Left colon (tissue), 2 donors: ENCODE measurements around the gene SYNE3. TPM values are rescaled to one million over a fixed set of nuclear protein-coding genes. Genes with fewer than 3 reads are reported as not detected.
"Not testable (repeated sequence)": the region's sequence is repeated elsewhere in the genome, so short reads cannot be mapped to it uniquely, and the experiment has no call there.

Source experiments
- ATAC-seq: fragments of 200-7000 bp; cut with Tn5 transposase; one replicate; pipeline ENCODE4 v1.9.1; 2020; ENCODE audit warnings: mild to moderate bottlenecking, moderate library complexity
- DNase-seq, 2 donors: peaks; one replicate each; pipeline ENCODE4 v3.0.0-alpha.2; 2020
- intact Hi-C, 2 donors: fragments of 100-400 bp; cut with DNase I in 1 of 2; cut with micrococcal nuclease in 1 of 2; formaldehyde crosslinking; loops; one replicate each; pipeline versions ENCODE4 v1.11.2 to v1.14.0; 2022; cut with DNase I, micrococcal nuclease
- total RNA-seq, 2 donors: library from RNA; stranded (reverse); fragmentation: NEBNext Ultra II Directional; extraction: Animal tissue kit (Norgen Biotek cat#: 25700); gene quantifications; one replicate each; pipeline ENCODE4 v1.2.1, GENCODE V29; 2021
- donor health status: DM: no; HTN: no; CAD: no.
- donor health status: DM: yes; HTN: yes; CAD: no.

Gene SYNE3
- total RNA-seq, 2 donors from 2014 or later, result 11.6 to 12.1 TPM

- DNase-seq (no peak), ATAC-seq (no peak)
- intact Hi-C loops, result no loop called here
Observed at GRCh38 chr14:95513291-95513690, 3.2 kb downstream of the SYNE3 start.

- DNase-seq, result no peak
- intact Hi-C loops, result no loop called here
- ATAC-seq, result no peak
Observed at GRCh38 chr14:95511687-95512086, 4.8 kb downstream of the SYNE3 start.

- intact Hi-C loops, result no loop called here
- ATAC-seq (no peak), DNase-seq (no peak)
Observed at GRCh38 chr14:95510804-95511203, 5.6 kb downstream of the SYNE3 start.

GRCh38 chr14:95510344-95510743 is 6.1 kb downstream of the SYNE3 start:
- ATAC-seq, DNase-seq, intact Hi-C loops: not testable (repeated sequence)

DNA sequence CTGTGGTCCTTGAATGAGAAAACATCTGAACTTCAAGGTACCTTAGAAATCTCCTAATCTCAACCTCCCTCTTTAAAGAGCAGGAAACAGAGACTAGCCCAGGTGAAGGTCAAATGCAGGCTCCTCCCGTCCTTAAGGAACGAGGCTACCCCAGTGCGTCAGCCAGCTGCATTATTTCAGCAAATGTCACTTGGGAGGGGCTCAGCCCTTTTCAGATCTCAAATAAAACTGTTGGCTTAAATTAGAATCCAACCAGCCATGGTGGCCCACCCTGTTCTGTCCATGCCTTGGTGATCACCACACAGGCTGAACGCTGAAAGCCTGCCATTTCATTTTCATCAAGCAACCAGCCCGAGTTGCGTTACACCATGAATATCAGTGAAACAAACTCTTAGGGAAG is 7.0 kb downstream of the SYNE3 start:
- ATAC-seq (no peak), DNase-seq (no peak)
- intact Hi-C loops, result no loop called here

DNA sequence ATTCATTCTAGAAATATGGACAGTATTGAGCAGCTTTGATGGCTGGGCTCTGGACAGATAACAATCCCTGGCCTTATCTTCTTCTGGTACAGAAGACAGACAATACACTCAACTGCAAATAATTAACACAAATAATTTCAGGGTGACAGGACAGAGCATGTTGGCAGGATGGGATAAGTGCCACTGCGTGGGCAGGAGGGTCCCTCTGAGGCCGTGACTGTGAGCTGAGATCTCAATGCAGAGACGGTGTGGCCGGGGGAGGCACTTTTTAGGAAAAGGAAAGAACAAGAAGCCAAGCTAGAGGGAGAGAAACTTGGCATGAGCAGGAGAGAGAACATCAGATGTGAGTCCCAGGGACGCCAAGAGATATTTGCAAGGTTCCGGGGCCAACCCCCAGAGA is 8.1 kb downstream of the SYNE3 start:
- ATAC-seq, result no peak
- DNase-seq, result no peak
- intact Hi-C loops, result no loop called here

DNA sequence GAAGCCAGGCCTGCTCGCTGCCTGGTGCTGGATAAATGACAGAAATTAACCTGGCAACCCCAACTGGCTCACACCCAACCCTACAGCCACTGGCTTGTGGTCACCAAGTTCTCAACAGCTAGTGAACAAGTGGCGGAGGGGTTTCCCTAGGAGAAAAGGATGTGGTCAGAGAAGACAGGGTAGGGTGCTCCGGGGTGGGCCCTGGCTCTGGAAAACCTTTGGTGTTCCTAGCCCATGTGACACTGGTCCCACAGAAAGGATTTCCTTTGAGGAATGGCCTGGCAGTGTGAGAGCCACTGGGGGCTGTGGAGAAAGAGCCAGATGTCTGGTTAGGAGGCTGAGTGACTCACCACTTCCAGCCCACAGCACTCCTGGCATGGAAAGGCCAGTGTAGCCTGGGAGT is 8.7 kb downstream of the SYNE3 start:
- intact Hi-C loops, result no loop called here
- no peak for ATAC-seq
- no peak for DNase-seq

DNA sequence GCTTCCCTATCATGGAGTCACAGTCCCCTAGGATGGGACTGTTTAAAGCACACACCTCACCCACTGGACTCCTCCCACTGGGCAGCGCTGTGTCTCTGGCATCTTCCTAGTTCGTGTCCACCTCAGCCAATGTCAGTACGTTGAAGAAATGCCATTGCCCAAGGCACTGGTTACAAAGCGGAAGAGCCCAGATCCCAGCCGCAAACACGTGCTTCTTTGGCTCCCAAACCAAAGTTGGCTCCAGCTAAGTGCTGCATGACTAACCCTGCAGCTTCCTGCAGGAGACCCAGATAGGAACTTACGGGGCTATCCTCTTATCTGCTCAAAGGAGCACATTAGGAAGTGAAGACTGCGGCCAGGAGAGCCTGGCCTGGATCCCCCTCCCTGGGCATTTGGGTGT is 9.3 kb downstream of the SYNE3 start:
- DNase-seq (peak in 1 of 2 donors; percentile 66), ATAC-seq (peak; percentile 26)
- intact Hi-C loops, result no loop called here

- intact Hi-C loops, result no loop called here
- DNase-seq (no peak), ATAC-seq (no peak)
Observed at GRCh38 chr14:95505030-95505589, 11.3 kb downstream of the SYNE3 start.

- no peak for DNase-seq
- ATAC-seq, result no peak
- intact Hi-C loops, result no loop called here
Observed at GRCh38 chr14:95504135-95505029, 12.1 kb downstream of the SYNE3 start.

- intact Hi-C loops, result no loop called here
- DNase-seq (no peak), ATAC-seq (no peak)
Observed at GRCh38 chr14:95503365-95504134, 12.9 kb downstream of the SYNE3 start.

- no peak for DNase-seq
- intact Hi-C loops, result no loop called here
Observed at GRCh38 chr14:95502381-95502950, 14.0 kb downstream of the SYNE3 start.

DNA sequence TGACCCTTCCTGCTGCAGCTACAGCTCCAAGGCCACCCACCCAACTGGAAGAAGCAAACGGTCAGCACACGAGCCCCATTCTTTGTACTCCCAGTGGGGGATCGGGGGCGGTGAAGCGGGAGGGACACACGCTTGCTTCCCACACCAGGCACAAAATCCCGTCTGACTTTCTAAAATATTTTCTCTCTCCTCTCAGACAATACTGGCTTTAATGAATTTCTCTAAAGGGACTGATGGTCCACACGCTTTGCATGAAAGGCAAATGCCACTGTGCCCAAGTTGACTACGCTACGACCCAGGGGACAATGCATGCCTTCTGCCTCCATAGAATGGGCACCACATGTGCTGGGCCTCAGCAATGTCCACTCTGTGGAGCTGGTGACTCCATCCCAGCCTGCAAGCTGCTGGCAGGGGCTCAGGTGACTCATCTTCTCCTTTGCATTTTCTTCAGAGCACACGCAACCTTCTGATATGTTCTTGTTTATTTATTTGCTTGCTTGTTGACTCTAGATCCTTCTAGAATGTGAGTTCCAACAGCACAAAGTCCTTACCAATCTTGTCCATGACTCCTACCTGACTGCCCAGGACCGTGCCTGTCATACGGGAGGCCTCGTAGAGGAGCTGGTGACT is 15.6 kb downstream of the SYNE3 start:
- no peak for DNase-seq
- intact Hi-C loops, result no loop called here
- no peak for ATAC-seq

More at GRCh38 chr14:95502381-95502950, 14.0 kb downstream of the SYNE3 start:
- no peak for ATAC-seq

- DNase-seq, result peak in 1 of 2 donors; percentile 63
- peak; percentile 75 for ATAC-seq
- intact Hi-C loops, result no loop called here
Observed at GRCh38 chr14:95500201-95500681, 16.2 kb downstream of the SYNE3 start.

- DNase-seq, result no peak
- intact Hi-C loops, result no loop called here
- no peak for ATAC-seq
Observed at GRCh38 chr14:95499354-95499750, 17.1 kb downstream of the SYNE3 start.

DNA sequence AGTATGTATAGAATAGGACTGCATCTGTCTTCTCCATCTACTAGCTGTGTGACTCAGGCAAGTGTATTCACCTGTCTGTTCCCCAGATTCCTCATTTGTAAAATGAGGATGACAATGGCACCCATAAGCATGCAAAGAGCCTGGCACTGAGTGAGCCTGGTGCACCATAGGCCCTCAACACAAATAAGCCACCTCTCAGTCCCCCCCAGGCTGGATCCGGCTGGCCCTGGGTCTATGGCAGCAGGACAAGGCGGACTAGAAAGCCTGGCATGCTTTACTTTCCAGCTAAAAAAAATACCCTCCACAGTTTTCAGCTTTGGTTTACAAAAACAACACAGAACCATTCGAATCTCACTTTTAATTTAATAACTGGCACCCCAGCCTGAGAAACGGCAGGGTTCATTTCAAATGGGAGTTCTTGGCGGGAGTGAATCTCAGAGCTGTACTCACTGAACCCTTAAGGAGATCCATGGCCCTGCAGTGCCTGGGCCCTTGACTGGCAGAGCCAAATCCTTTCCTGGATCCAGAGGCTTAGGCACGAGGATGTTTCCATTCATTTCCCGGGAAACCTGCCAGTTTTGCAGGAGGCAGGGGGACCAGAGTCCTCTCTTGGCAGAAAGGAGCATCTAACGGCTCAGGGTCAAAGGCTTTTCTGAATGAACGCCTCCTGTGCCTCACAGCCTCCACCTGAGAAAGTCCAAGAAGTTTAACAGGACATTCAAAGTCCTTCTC is 17.7 kb downstream of the SYNE3 start:
- ATAC-seq (no peak), DNase-seq (no peak)
- intact Hi-C loops, result no loop called here

DNA sequence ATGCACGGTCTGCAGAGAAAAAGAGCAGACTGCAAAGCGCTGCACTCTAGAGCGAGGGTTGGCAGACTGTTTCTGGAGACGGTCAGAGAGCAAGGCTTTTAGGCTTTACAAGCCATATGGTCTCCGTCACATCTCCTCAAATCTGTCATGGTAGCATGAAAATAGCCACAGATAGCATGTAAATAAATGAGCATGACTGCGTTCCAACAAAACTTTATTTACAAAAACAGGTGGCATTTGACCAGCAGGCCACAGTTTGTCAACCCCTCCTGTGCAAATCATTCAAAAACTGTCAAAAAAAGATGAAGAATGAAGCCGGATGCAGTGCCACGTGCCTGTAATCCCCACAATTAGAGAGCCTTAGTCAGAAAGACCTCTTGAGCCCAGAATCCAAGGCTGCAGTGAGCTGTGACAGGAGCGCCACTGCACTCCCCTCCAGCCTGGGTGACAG is 18.9 kb downstream of the SYNE3 start:
- no peak for ATAC-seq
- no peak for DNase-seq
- intact Hi-C loops, result no loop called here

GRCh38 chr14:95496690-95497259 is 19.7 kb downstream of the SYNE3 start:
- intact Hi-C loops, result no loop called here
- DNase-seq (no peak), ATAC-seq (peak; percentile 44)
